ENCODE measurements around the gene UPF1.

- no peak for TF ChIP-seq FOXA3 (CRISPR knock-in tag; IDR thresholded peaks at IDR 0.05)
- no peak for TF ChIP-seq JUN (CRISPR knock-in tag; IDR thresholded peaks at IDR 0.05)
- no peak for TF ChIP-seq NFIC (IDR thresholded peaks at IDR 0.05; ENCODE audit: low read length)
- no peak for TF ChIP-seq POLR2A (IDR thresholded peaks at IDR 0.05; ENCODE audit: insufficient read depth in 1 of 2, low read depth in 2 of 2, low read length in 2 of 2)
- TF ChIP-seq IRF9 (CRISPR knock-in tag; IDR thresholded peaks at IDR 0.05; ENCODE audit: borderline replicate concordance): no peak
- TF ChIP-seq ZNF576 (CRISPR knock-in tag; IDR thresholded peaks at IDR 0.05): no peak
These were observed 24.8 kb downstream of the UPF1 start for GRCh38 chr19:18856385-18857126.

All from HepG2 (cell line).